DOHH2 (cell line): Measurements from ENCODE around the gene DDX41.

ENCODE experiments used
- CTCF ChIP-seq: fragments of 200-600 bp; sonication (generic); IDR thresholded peaks from one replicate; pipeline ENCODE4 v1.5.1; 2014; ENCODE audit warnings: antibody characterized with exemption, mild to moderate bottlenecking, low read depth, low read length; ENCODE audit not compliant: poor library complexity, severe bottlenecking
- EZH2phosphoT487 ChIP-seq: fragments of 200-600 bp; sonication (generic); IDR thresholded peaks from 2 replicates; pipeline ENCODE4 v1.6.1; 2017; ENCODE audit warnings: borderline replicate concordance, mild to moderate bottlenecking, antibody characterized with exemption, low read length, moderate library complexity, mixed read lengths

DNA sequence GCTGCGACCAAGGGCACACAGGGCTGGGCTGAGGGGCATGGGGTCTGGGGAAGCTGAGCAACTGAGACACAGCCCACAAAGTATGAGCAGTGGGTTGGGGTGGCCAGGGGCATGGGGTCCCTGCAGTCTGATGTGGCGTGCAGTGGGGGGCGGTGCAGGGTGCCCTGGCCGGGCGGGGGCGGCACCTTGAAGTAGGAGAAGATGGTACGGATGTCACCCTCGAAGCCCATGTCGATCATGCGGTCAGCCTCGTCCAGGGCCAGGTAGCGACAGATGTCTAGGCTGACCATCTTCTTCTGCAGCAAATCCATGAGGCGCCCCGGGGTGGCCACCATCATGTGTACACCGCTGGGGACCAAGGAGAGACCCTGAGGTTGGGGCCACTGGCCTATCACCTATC lies 3.3 kb downstream of the DDX41 start:
- no peak for TF ChIP-seq CTCF
- TF ChIP-seq EZH2phosphoT487 = no peak
